GM18526 (cell line): ENCODE measurements around the gene IQGAP1.

ENCODE experiments used
- POLR2A ChIP-seq: IDR thresholded peaks from 3 replicates; pipeline ENCODE4 v1.6.1; 2011; ENCODE audit not compliant: insufficient read length; ENCODE audit errors: extremely low read depth

Gene IQGAP1

GRCh38 chr15:90362936-90363212, 25.2 kb upstream of the IQGAP1 start:
- no peak for TF ChIP-seq POLR2A

DNA sequence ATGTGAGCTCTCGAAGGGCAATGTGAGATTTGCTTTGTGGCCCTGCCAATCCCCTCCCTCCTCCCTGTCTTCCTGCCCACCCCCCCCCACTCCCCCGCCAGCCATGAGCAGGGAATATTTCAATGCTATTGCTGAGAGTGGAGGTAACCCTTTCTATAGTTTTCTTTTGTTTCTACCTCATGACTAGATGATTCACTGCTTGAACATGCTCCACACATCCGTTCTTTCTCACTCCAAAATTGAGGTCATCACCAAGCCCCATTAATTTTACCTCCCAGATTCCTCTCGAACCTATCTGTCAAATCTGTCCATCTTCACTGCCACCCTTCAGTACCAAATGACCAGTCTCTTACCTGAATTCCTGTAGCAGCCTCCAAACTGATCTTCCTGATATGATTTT, 23.8 kb upstream of the IQGAP1 start:
- TF ChIP-seq POLR2A: no peak

GRCh38 chr15:90365414-90366055, 22.5 kb upstream of the IQGAP1 start:
- TF ChIP-seq POLR2A: no peak

GRCh38 chr15:90367576-90367975, 20.5 kb upstream of the IQGAP1 start:
- TF ChIP-seq POLR2A: no peak

GRCh38 chr15:90375071-90375470, 13.0 kb upstream of the IQGAP1 start:
- no peak for TF ChIP-seq POLR2A

- TF ChIP-seq POLR2A: no peak
Observed at GRCh38 chr15:90376789-90377188, 11.3 kb upstream of the IQGAP1 start.

DNA sequence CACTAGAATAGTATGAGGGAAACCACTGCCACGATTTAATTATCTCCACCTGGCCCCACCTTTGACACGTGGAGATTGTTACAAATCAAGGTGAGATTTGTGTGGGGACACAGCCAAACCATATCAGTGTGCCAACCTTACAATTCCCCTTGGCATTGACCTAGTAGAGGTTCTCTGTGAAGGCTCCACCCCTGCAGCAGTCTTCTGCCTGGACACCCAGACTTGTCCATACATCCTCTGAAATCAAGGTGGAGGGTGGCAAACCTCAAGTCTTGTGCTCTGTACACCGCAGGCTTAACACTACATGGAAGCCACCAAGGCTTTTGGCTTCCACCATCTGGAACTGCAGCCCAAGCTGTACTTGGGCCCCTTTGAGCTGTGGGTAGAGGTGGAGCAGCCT, 8.8 kb upstream of the IQGAP1 start:
- TF ChIP-seq POLR2A: no peak

DNA sequence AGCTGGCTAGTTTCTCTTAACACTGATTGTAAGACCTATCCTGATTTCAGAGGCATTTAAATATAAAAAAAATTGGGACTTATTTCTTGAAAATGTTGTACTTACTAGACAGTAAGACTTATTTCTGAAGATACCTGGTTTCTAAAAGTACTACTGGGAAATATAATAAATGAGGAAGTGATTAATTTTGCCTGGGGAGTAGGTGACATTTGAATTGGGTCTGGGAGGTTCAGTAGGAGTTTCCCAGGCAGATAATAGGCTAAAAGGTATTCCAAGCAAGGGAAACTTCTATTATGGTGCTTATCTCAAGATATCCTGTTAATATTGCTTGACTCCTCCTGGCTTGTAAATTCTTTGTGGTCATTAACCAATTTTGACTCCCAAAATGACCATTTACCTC, 6.5 kb upstream of the IQGAP1 start:
- no peak for TF ChIP-seq POLR2A

DNA sequence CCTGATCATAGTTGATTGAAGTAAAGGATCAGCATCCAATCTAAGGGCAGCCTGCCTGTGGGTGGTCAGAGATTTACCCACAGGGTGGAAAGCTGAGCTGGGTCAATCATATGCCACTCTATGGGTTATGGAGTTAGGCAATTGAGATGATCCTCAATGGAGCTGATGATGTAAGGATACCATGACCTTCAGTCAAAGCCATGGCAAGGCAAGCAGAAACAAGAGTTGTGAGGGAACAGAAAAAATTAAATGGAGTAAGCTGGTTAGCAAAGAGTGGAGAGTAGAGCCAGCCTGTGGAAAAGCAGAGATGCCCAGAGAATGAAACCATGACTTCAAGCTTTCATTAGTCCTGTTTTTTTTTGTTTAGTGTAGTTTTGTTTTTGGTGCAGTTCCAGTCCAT, 5.7 kb upstream of the IQGAP1 start:
- TF ChIP-seq POLR2A: no peak

DNA sequence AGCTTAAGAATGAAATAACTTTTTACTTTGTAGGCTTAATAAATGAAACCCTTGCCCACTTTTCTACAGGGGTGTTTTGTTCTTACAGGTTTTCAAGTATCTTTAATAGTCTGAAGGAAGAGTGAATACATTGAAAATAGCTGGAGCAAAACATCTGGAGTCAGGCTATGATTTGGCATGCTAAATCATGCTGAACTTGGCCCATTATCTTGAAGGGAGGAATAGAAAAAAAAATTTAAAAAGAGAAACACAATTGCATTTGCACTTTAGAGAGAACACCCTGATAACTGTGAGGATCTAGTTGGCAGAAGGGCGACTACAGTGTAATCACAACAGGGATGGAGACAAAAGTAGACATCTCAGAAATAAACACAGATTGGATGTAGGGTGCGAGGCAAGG, 1.8 kb upstream of the IQGAP1 start:
- TF ChIP-seq POLR2A: no peak

- no peak for TF ChIP-seq POLR2A
Observed at GRCh38 chr15:90388462-90389380, 679 bp downstream of the IQGAP1 start.

DNA sequence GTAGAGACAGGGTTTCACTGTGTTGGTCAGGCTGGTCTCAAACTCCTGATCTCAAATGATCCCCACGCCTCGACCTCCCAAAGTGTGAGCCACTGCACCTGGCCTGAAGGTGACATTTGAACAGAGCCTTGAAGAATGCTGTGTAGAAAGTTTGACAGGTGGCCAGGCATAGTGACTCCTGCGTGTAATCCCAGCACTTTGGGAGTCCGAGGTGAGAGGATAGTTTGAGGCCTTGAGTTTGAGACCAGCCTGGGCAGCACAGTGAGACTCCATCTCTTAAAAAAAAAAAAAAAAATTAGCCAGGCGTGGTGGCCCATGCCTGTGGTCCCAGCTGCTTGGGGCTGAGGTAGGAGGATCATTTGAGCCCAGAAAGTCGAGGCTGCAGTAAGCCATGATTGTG, 1.5 kb downstream of the IQGAP1 start:
- no peak for TF ChIP-seq POLR2A

- no peak for TF ChIP-seq POLR2A
Observed at GRCh38 chr15:90393040-90393439, 5.0 kb downstream of the IQGAP1 start.

DNA sequence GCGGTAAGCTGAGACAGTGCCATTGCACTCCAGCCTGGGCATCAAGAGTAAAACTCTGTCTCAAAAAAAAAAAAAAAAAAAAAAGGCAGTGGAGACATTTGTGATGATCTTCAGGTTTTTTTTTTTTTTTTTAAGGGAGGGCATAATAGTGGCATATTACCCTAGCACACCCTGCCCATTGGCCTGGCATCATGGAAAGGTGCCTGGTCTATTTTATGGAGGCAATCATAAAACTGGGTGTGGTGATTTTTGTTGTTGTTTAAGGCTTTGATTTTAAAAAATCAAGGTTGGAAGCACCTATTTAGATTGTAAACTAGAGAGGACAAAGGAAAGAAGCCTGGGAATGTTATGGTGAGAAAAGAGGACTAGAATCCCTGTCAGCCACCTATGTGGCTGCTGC, 6.0 kb downstream of the IQGAP1 start:
- TF ChIP-seq POLR2A: no peak

GRCh38 chr15:90394748-90395442, 6.9 kb downstream of the IQGAP1 start:
- TF ChIP-seq POLR2A: no peak

GRCh38 chr15:90396321-90396720, 8.3 kb downstream of the IQGAP1 start:
- no peak for TF ChIP-seq POLR2A

- no peak for TF ChIP-seq POLR2A
Observed at GRCh38 chr15:90400005-90400758, 12.1 kb downstream of the IQGAP1 start.
